Measurements from ENCODE around the gene POM121L12. TPM values are rescaled to one million over a fixed set of nuclear protein-coding genes. Genes with fewer than 3 reads are reported as not detected.

The POM121L12 gene
- total RNA-seq, 1 experiment from 2014 or later, result not detected

GRCh38 chr7:53050433-53050832 is 15.0 kb downstream of the POM121L12 start:
- Histone ChIP-seq H3K27me3 (ENCODE audit: insufficient read depth, low read length) (no peaks in the 10 kb centered on the region), H3K79me2 (ENCODE audit: insufficient read depth, low read length) (no peaks in the 10 kb centered on the region), H2BK20ac (ENCODE audit: low read depth, low read length, poor library complexity, severe bottlenecking) (no peak overlapping the region), H2AFZ (ENCODE audit: low read length) (no peak overlapping the region), H3K4me1 (ENCODE audit: insufficient read depth, low read length) (no peaks in the 10 kb centered on the region), H2BK120ac (ENCODE audit: low read depth, low read length, poor library complexity, severe bottlenecking) (no peak overlapping the region), H4K5ac (ENCODE audit: insufficient read length, low read depth, low read length) (no peak overlapping the region), H4K8ac (replicated peaks; ENCODE audit: insufficient read length, low read depth, low read length) (no peak overlapping the region), H3K4ac (ENCODE audit: low read depth, low read length) (no peak overlapping the region), H2BK5ac (ENCODE audit: insufficient read length, low read length) (no peak overlapping the region), H3K56ac (ENCODE audit: insufficient read length, low read depth, low read length) (no peak overlapping the region), H2BK15ac (ENCODE audit: low read depth, low read length) (no peak overlapping the region), H3K23ac (ENCODE audit: insufficient read length, low read depth, low read length) (no peak overlapping the region), H3K9me3 (ENCODE audit: control insufficient read depth, low read depth, low read length) (no peaks in the 10 kb centered on the region), H4K20me1 (ENCODE audit: control insufficient read depth, insufficient read depth, insufficient read length) (no peaks in the 10 kb centered on the region), H4K91ac (ENCODE audit: insufficient read length, low read depth, low read length) (no peak overlapping the region), H2BK12ac (ENCODE audit: insufficient read length, low read depth, low read length) (no peak overlapping the region), H2AK5ac (ENCODE audit: insufficient read length, low read length) (no peak overlapping the region), H3K79me1 (ENCODE audit: insufficient read depth, low read depth, low read length, poor library complexity, severe bottlenecking) (no peaks in the 10 kb centered on the region), H3T11ph (ENCODE audit: low read length) (no peak overlapping the region), H3K18ac (ENCODE audit: insufficient read length, low read depth, low read length) (no peak overlapping the region), H3K9ac (ENCODE audit: extremely low read depth, insufficient read length, low read length) (no peak overlapping the region), H3K23me2 (ENCODE audit: insufficient read length, low read depth, low read length, poor library complexity, severe bottlenecking) (no peaks in the 10 kb centered on the region), H3K4me2 (ENCODE audit: insufficient read depth, insufficient read length, low read length) (no peak overlapping the region), H3K27ac (ENCODE audit: insufficient read length, low read depth, low read length) (no peak overlapping the region), H3K14ac (ENCODE audit: insufficient read depth, low read length) (no peak overlapping the region)
- TF ChIP-seq, protein P1, sequence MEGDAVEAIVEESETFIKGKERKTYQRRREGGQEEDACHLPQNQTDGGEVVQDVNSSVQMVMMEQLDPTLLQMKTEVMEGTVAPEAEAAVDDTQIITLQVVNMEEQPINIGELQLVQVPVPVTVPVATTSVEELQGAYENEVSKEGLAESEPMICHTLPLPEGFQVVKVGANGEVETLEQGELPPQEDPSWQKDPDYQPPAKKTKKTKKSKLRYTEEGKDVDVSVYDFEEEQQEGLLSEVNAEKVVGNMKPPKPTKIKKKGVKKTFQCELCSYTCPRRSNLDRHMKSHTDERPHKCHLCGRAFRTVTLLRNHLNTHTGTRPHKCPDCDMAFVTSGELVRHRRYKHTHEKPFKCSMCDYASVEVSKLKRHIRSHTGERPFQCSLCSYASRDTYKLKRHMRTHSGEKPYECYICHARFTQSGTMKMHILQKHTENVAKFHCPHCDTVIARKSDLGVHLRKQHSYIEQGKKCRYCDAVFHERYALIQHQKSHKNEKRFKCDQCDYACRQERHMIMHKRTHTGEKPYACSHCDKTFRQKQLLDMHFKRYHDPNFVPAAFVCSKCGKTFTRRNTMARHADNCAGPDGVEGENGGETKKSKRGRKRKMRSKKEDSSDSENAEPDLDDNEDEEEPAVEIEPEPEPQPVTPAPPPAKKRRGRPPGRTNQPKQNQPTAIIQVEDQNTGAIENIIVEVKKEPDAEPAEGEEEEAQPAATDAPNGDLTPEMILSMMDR (conservative IDR thresholded peaks at IDR 0.05), result no peak
- Mint-ChIP-seq H3K4me1 (no peaks in the 10 kb centered on the region), H3K27ac (no peak overlapping the region), H3K36me3 (ENCODE audit: insufficient read depth in 1 of 3, low read depth in 3 of 3) (no peaks in the 10 kb centered on the region), H3K4me3 (no peak overlapping the region), H3K27me3 (ENCODE audit: low read depth) (no peaks in the 10 kb centered on the region), H3K9me3 (no peaks in the 10 kb centered on the region; a peak in 2 of 5 replicates)
- WGBS (ENCODE audit: extremely low coverage, insufficient read length, low lambda C conversion rate), result no CpG with 5 or more reads among the region's 2 CpGs
- no peak for DNase-seq

Data from H9 (cell line).